ENCODE data around the gene U2AF2. TPM values are rescaled to one million over a fixed set of nuclear protein-coding genes. Genes with fewer than 3 reads are reported as not detected.

Gene U2AF2
- total and polyA plus RNA-seq, 2 of the 8 experiments (the other 6 are each of a cell fraction or from before 2014, with no cell fraction given), result 162 to 252 TPM

DNA sequence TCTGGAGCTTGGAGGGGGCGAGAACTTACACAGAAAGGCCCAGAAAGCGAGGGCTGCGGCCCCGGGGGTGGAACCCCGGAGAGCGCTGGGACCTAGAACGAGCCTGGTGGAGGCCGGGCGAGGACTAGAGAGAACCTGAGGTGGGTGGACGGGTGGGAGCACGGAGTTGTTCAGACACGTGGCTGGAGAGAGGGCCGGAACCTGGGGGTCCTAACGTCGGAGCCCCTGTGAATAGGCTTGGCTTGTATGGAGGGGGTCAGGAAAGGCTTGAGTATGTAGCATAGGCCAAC, 11.0 kb upstream of the U2AF2 start (continued):
- TF ChIP-seq CHD7 (IDR thresholded peaks at IDR 0.05; ENCODE audit: insufficient replicate concordance, low read length) (no peak), HDAC6 (IDR thresholded peaks at IDR 0.05; ENCODE audit: low read depth, low read length) (no peak), BRCA1 (IDR thresholded peaks at IDR 0.05; ENCODE audit: low read depth, low read length) (no peak), TBP (IDR thresholded peaks at IDR 0.05; ENCODE audit: low read depth, low read length) (no peak), YY1 (IDR thresholded peaks at IDR 0.05; ENCODE audit: low read depth, low read length) (no peak), PHF8 (conservative IDR thresholded peaks at IDR 0.05; ENCODE audit: low read depth, low read length) (0 out of 2 replicates have a peak, but pooled peaks have one; percentile 18), FOSL1 (IDR thresholded peaks at IDR 0.05; ENCODE audit: insufficient read depth, low read depth, low read length) (no peak)
- TF ChIP-seq, protein P1, sequence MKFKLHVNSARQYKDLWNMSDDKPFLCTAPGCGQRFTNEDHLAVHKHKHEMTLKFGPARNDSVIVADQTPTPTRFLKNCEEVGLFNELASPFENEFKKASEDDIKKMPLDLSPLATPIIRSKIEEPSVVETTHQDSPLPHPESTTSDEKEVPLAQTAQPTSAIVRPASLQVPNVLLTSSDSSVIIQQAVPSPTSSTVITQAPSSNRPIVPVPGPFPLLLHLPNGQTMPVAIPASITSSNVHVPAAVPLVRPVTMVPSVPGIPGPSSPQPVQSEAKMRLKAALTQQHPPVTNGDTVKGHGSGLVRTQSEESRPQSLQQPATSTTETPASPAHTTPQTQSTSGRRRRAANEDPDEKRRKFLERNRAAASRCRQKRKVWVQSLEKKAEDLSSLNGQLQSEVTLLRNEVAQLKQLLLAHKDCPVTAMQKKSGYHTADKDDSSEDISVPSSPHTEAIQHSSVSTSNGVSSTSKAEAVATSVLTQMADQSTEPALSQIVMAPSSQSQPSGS (IDR thresholded peaks at IDR 0.05; ENCODE audit: low read length), result no peak
- TF ChIP-seq, protein P2, sequence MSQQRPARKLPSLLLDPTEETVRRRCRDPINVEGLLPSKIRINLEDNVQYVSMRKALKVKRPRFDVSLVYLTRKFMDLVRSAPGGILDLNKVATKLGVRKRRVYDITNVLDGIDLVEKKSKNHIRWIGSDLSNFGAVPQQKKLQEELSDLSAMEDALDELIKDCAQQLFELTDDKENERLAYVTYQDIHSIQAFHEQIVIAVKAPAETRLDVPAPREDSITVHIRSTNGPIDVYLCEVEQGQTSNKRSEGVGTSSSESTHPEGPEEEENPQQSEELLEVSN (IDR thresholded peaks at IDR 0.05), result no peak
- TF ChIP-seq, protein P3, sequence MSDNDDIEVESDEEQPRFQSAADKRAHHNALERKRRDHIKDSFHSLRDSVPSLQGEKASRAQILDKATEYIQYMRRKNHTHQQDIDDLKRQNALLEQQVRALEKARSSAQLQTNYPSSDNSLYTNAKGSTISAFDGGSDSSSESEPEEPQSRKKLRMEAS (IDR thresholded peaks at IDR 0.05), result 0 out of 2 replicates have a peak, but pooled peaks have one; percentile 30

Data from H1 (cell line).